Activated naive CD4-positive, alpha-beta T cell treated with anti-CD3 and anti-CD28 coated beads for 36 hours (primary cell): ENCODE data around the gene SCNN1A. TPM values are rescaled to one million over a fixed set of nuclear protein-coding genes. Genes with fewer than 3 reads are reported as not detected.
A peak's percentile ranks its signal among the peaks of the same experiment; 100 is the strongest.

Source experiments
- CTCF ChIA-PET: fragments of 350-600 bp; sonication (Branson Sonifier 250); formaldehyde crosslinking; loops from one replicate; lab custom pipeline; 2021; ENCODE audit warnings: antibody characterized with exemption; lab: Charles Lee
- DNase-seq: peaks from one replicate; pipeline ENCODE4 v3.0.0-alpha.2; 2020
- H3K27ac Mint-ChIP-seq: one replicate; pipeline ENCODE4 v1.8.0; 2021; ENCODE audit warnings: mild to moderate bottlenecking, mixed read lengths
- H3K27me3 Mint-ChIP-seq: one replicate; pipeline ENCODE4 v1.8.0; 2021; ENCODE audit warnings: low read depth, mixed read lengths
- H3K36me3 Mint-ChIP-seq: one replicate; pipeline ENCODE4 v1.8.0; 2021; ENCODE audit warnings: low read depth, mixed read lengths
- H3K4me1 Mint-ChIP-seq: one replicate; pipeline ENCODE4 v1.8.0; 2021; ENCODE audit warnings: low read depth, mixed read lengths
- H3K4me3 Mint-ChIP-seq: one replicate; pipeline ENCODE4 v1.8.0; 2021; ENCODE audit warnings: mild to moderate bottlenecking, moderate library complexity, mixed read lengths
- H3K9me3 Mint-ChIP-seq: one replicate; pipeline ENCODE4 v1.8.0; 2021; ENCODE audit warnings: mixed read lengths
- intact Hi-C: fragments of 100-400 bp; cut with micrococcal nuclease; formaldehyde crosslinking; loops from one replicate; pipeline ENCODE4 v1.15.1; 2023
- total RNA-seq, 2 experiments: library from RNA; stranded (reverse); gene quantifications; one replicate each; pipeline ENCODE4 v1.2.3, GENCODE V29; 2021

The SCNN1A gene
- total RNA-seq, 2 experiments from 2014 or later, result 0.20 to 0.67 TPM

DNA sequence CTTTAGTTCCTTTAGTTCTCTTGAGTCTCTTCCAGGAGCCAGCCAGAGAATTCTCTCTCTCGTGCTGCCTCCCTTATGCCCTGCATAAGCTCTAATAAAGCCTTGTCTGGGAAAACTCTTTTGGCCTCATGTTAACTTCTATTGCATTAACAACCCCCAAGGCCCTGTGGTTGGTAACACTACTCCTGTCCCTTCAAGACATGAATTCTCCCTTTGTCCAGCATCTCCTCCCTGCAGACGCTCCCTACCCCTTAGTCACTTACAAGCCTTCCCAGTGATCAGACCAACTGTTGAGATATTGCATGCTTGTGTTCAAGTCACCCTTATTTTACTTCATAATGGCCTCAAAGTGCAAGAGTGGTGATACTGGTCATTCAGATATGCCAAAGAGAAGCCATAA is 20.7 kb upstream of the SCNN1A start:
- no peaks in the 10 kb centered on the region for H3K36me3 Mint-ChIP-seq
- H3K9me3 Mint-ChIP-seq, result no peaks in the 10 kb centered on the region
- H3K4me3 Mint-ChIP-seq, result no peak overlapping the region
- no peaks in the 10 kb centered on the region for H3K27me3 Mint-ChIP-seq
- no peak for DNase-seq
- H3K27ac Mint-ChIP-seq, result no peak overlapping the region
- CTCF ChIA-PET, result no interaction called here
- no peaks in the 10 kb centered on the region for H3K4me1 Mint-ChIP-seq
- intact Hi-C loops, result no loop called here

- H3K4me3 Mint-ChIP-seq, result no peak overlapping the region
- no peak for DNase-seq
- CTCF ChIA-PET, result no interaction called here
- no peaks in the 10 kb centered on the region for H3K36me3 Mint-ChIP-seq
- intact Hi-C loops, result no loop called here
- H3K9me3 Mint-ChIP-seq, result no peaks in the 10 kb centered on the region
- no peak overlapping the region for H3K27ac Mint-ChIP-seq
- no peaks in the 10 kb centered on the region for H3K27me3 Mint-ChIP-seq
- H3K4me1 Mint-ChIP-seq, result no peaks in the 10 kb centered on the region
Observed at GRCh38 chr12:6394398-6394797, 19.0 kb upstream of the SCNN1A start.

GRCh38 chr12:6393109-6393508 is 17.7 kb upstream of the SCNN1A start:
- Mint-ChIP-seq H3K27ac (no peak overlapping the region), H3K4me3 (no peak overlapping the region), H3K36me3 (no peaks in the 10 kb centered on the region), H3K27me3 (no peaks in the 10 kb centered on the region), H3K9me3 (no peaks in the 10 kb centered on the region), H3K4me1 (no peaks in the 10 kb centered on the region)
- CTCF ChIA-PET, result no interaction called here
- DNase-seq, result no peak
- intact Hi-C loops, result no loop called here

DNA sequence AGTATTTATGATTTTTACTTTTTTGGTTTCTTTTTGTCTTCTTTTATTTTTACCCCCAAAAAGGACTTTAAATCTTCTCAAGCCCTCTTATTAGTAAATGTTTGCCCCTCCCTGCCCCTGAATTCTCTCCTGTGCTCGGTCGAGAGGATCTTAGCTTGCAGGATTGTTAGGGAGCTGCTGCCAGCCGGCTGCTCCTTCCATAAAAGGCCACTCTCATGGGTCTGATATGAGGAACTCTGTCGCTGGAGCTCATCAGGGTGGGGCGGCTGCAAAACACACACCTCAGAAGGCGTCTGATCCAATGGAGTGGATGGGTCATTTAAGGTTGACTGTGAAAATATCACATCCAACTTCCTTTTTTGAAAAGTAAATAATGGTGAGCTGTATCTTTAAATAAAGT is 17.1 kb upstream of the SCNN1A start:
- no peaks in the 10 kb centered on the region for H3K4me1 Mint-ChIP-seq
- no peak overlapping the region for H3K27ac Mint-ChIP-seq
- no peak overlapping the region for H3K4me3 Mint-ChIP-seq
- no peaks in the 10 kb centered on the region for H3K36me3 Mint-ChIP-seq
- no peaks in the 10 kb centered on the region for H3K27me3 Mint-ChIP-seq
- DNase-seq, result no peak
- H3K9me3 Mint-ChIP-seq, result no peaks in the 10 kb centered on the region
- CTCF ChIA-PET, result interaction anchor here (0.5 kb wide), 1 partner anchor 119 kb away, joined by 5 read pairs; no protein-coding TSS in a partner anchor
- intact Hi-C loops, result no loop called here

GRCh38 chr12:6391013-6391412 is 15.7 kb upstream of the SCNN1A start:
- Mint-ChIP-seq H3K9me3 (no peaks in the 10 kb centered on the region), H3K27ac (no peak overlapping the region), H3K4me3 (no peak overlapping the region), H3K4me1 (no peaks in the 10 kb centered on the region), H3K27me3 (no peaks in the 10 kb centered on the region), H3K36me3 (no peaks in the 10 kb centered on the region)
- CTCF ChIA-PET, result no interaction called here
- intact Hi-C loops, result no loop called here
- DNase-seq, result no peak

GRCh38 chr12:6390084-6390799 is 14.9 kb upstream of the SCNN1A start:
- intact Hi-C loops, result no loop called here
- CTCF ChIA-PET, result no interaction called here

GRCh38 chr12:6387541-6387940 is 12.2 kb upstream of the SCNN1A start:
- no peak overlapping the region for H3K4me3 Mint-ChIP-seq
- H3K4me1 Mint-ChIP-seq, result peaks cover 4% of the 10 kb centered on the region
- no peak overlapping the region for H3K27ac Mint-ChIP-seq
- no peaks in the 10 kb centered on the region for H3K9me3 Mint-ChIP-seq
- H3K27me3 Mint-ChIP-seq, result peaks cover 5% of the 10 kb centered on the region
- DNase-seq, result no peak
- CTCF ChIA-PET, result no interaction called here
- H3K36me3 Mint-ChIP-seq, result no peaks in the 10 kb centered on the region
- intact Hi-C loops, result no loop called here

More at GRCh38 chr12:6390084-6390799, 14.9 kb upstream of the SCNN1A start:
- H3K36me3 Mint-ChIP-seq, result no peaks in the 10 kb centered on the region
- no peaks in the 10 kb centered on the region for H3K4me1 Mint-ChIP-seq
- DNase-seq, result no peak
- no peaks in the 10 kb centered on the region for H3K27me3 Mint-ChIP-seq
- no peak overlapping the region for H3K4me3 Mint-ChIP-seq
- H3K27ac Mint-ChIP-seq, result no peak overlapping the region
- no peaks in the 10 kb centered on the region for H3K9me3 Mint-ChIP-seq

DNA sequence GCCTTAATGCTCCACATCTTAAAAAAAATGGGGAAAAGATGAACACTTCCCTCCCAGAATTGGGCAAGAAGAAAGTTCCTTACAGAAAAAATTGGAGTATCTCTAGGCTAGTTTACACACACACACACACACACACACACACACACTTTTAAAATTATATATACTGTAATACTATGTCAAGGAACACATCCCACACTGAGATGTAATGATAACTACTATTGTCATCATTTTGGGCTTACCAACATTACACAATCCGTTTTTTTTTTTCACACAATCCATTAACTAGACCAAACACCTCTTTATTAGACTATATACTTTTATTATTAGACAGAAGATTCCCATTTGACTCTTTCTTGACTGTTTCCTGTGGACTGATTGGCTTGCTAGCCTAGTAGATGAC is 11.1 kb upstream of the SCNN1A start:
- peaks cover 4% of the 10 kb centered on the region for H3K4me1 Mint-ChIP-seq
- no peak for DNase-seq
- no peak overlapping the region for H3K27ac Mint-ChIP-seq
- H3K36me3 Mint-ChIP-seq, result no peaks in the 10 kb centered on the region
- CTCF ChIA-PET, result no interaction called here
- H3K9me3 Mint-ChIP-seq, result no peaks in the 10 kb centered on the region
- H3K27me3 Mint-ChIP-seq, result peaks cover 6% of the 10 kb centered on the region
- intact Hi-C loops, result no loop called here
- H3K4me3 Mint-ChIP-seq, result no peak overlapping the region

DNA sequence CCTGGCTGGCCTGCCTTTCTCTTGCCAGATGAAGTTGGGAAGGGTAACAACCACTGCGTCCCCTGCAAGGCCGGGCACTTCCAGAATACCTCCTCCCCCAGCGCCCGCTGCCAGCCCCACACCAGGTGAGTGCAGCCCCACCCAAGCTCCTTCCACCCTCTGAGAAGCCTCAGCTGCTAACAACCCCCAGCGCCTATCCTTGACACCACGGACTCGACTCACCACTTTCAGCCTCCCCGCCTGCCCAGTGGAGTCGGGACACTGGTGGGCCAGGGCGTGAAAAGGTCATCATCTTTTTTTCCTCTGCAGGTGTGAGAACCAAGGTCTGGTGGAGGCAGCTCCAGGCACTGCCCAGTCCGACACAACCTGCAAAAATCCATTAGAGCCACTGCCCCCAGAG is 10.7 kb upstream of the SCNN1A start:
- no peak for DNase-seq

GRCh38 chr12:6384499-6385436 is 9.4 kb upstream of the SCNN1A start:
- intact Hi-C loops, result no loop called here
- Mint-ChIP-seq H3K4me1 (peaks cover 4% of the 10 kb centered on the region), H3K27ac (no peak overlapping the region), H3K9me3 (no peaks in the 10 kb centered on the region), H3K27me3 (peaks cover 6% of the 10 kb centered on the region), H3K36me3 (no peaks in the 10 kb centered on the region), H3K4me3 (peak overlapping the region; percentile 24)
- DNase-seq, result no peak
- CTCF ChIA-PET, result no interaction called here

More for the DNA sequence above, 10.7 kb upstream of the SCNN1A start:
- Mint-ChIP-seq H3K4me3 (no peak overlapping the region), H3K27ac (no peak overlapping the region), H3K9me3 (no peaks in the 10 kb centered on the region), H3K36me3 (no peaks in the 10 kb centered on the region), H3K4me1 (peaks cover 4% of the 10 kb centered on the region), H3K27me3 (peaks cover 6% of the 10 kb centered on the region)
- CTCF ChIA-PET, result no interaction called here
- intact Hi-C loops, result no loop called here

GRCh38 chr12:6383572-6384498 is 8.5 kb upstream of the SCNN1A start, which contains the start of gene LTBR:
Gene LTBR (plus strand): TSS chr12:6384162. CDS start chr12:6384359, 197 bp downstream.
- CTCF ChIA-PET, result no interaction called here
- peak; percentile 38 for DNase-seq
- peaks cover 6% of the 10 kb centered on the region for H3K27me3 Mint-ChIP-seq
- no peaks in the 10 kb centered on the region for H3K36me3 Mint-ChIP-seq
- H3K9me3 Mint-ChIP-seq, result no peaks in the 10 kb centered on the region
- no peak within 1 kb of the TSS for H3K27ac Mint-ChIP-seq
- peak within 1 kb of the TSS; percentile 26 for H3K4me3 Mint-ChIP-seq
- H3K4me1 Mint-ChIP-seq, result peaks cover 4% of the 10 kb centered on the region
- intact Hi-C loops, result no loop called here

- Mint-ChIP-seq H3K9me3 (no peaks in the 10 kb centered on the region), H3K27ac (no peak overlapping the region), H3K4me1 (peaks cover 4% of the 10 kb centered on the region), H3K36me3 (no peaks in the 10 kb centered on the region), H3K27me3 (peaks cover 6% of the 10 kb centered on the region), H3K4me3 (peak overlapping the region; percentile 26)
- no peak for DNase-seq
- CTCF ChIA-PET, result interaction anchor here (1.6 kb wide), 1 partner anchor 83 kb away, joined by 3 read pairs; no protein-coding TSS in a partner anchor
- intact Hi-C loops, result no loop called here
Observed at GRCh38 chr12:6382982-6383381, 7.6 kb upstream of the SCNN1A start.
